HG03103 (cell line): Measurements from ENCODE around the gene GOLGA3.
"Not testable (repeated sequence)": the region's sequence is repeated elsewhere in the genome, so short reads cannot be mapped to it uniquely, and the experiment has no call there.

Experiments used
- ATAC-seq: cut with Tn5 transposase; IDR thresholded peaks from one replicate; pipeline ENCODE4 v1.9.1; 2021; ENCODE audit warnings: low read depth; ENCODE audit not compliant: unreplicated experiment

The GOLGA3 gene

DNA sequence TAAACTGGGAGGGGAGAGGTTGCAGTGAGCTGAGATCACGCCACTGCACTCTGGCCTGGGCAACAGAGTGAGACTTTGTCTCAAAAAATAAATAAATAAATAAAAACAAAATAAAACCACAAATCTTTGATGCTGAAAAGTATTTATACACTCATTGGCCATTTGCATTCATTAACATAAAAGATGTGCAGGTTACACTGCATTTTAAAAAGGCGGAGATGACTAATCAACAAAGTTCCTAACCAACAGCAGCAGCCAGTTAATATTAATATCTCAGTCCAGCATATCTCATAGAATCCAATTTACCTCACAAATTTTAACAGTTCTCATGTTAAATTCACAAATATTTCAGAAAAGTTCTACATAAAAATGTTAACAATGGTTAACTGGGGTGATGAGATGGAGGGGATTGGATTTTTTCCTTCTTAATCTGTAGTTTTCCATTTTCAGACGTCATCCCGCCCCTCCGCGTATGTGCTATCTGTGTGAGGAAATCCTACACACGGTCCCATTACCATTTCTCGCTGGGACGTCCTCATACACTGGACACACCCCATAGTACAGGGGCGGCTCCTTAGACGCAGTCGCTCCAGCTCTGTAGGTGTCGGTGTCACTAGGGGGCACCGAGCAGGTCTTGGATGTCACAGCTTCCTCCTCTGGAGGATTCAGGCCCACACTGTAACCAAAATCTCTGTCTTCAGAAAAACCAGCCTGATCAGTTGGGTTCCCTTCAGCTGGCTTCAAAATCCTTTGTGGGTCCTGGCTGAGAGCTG lies 74.3 kb downstream of the GOLGA3 start:
- ATAC-seq, result no peak

- ATAC-seq, result not testable (repeated sequence)
Measured at GRCh38 chr12:132753670-132754069, 75.0 kb downstream of the GOLGA3 start.

DNA sequence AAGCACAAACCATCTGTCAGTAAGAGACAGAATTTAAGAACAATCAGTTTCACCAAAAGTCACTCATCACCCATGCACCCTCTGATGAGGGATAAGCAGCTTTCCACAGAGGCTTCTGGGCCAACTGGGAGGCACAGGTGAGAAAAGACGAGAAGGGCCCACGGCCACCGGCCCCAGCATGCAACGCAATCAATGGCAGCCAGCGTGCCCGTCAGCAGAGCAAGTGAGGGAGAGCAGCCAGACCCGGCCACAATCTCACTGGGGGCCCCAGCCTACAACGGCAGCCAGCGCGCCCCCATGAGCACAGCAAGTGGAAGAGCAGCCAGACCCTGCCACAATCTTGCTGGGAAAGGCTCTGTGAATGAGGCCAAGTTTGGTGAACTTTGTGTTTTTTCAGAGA lies 80.3 kb downstream of the GOLGA3 start:
- ATAC-seq, result no peak

DNA sequence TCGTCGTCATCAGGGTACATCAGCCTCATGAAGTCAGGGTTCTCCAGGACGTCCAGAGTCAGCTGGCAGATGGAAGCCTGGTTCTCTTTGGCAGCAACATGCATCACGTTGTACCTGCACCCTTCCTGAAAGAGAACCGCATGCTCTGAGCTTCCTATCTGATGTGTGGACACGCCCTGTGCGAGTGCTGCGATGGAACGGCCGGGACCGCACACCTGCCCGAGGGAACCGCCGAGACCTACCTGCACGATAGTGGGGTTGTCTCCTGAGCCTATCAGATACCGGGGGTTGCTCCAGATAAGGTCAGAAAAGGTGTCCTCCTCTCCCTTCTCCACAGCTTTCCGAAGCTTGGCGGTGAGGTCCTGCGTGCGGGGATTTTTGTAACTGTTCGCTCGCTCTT lies 80.8 kb downstream of the GOLGA3 start:
- no peak for ATAC-seq

DNA sequence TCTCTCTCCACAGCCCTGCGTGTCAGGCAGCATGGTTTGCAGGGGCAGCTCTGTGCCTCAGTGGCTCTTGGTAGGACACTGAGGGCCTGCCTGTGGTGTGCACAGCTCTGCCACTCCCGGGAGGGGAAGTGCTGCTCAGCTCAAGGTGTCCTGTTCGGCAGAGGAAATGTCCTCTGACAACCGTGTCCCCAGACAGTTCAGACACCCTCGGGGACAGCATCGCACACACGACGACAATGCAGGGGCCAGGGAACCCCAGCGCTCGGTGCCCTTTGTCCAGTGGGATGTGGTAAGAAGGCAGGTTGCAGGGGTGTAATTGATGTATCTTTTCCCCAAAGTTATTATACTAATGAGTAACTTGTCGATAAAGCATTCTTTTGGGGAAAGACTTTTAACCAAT lies 81.3 kb downstream of the GOLGA3 start:
- no peak for ATAC-seq

- no peak for ATAC-seq
Measured at GRCh38 chr12:132746613-132747012, 82.1 kb downstream of the GOLGA3 start.

DNA sequence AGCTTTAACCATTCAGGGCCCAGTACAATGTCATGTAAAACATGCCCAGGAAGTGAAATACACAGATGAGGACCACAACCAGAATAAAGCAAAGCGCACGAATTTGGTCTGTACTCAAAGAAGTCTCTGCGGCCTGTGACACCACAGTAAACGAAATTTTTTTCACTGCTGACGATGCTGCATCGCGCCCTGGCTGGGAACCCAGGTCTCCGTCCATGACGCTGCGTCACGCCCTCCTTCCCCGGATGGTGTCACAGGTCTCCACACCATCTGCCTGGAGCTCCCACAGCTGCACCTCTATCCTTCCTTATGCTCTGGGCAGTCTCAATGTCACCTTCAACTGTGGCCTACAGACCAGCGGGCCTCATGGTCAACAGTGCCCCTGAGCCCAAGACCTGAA lies 84.8 kb downstream of the GOLGA3 start:
- no peak for ATAC-seq

- ATAC-seq, result no peak
Measured at GRCh38 chr12:132741620-132742019, 87.0 kb downstream of the GOLGA3 start.

GRCh38 chr12:132740652-132741051 lies 88.0 kb downstream of the GOLGA3 start:
- ATAC-seq, result no peak

- ATAC-seq, result no peak
Measured at GRCh38 chr12:132740313-132740646, 88.4 kb downstream of the GOLGA3 start.

DNA sequence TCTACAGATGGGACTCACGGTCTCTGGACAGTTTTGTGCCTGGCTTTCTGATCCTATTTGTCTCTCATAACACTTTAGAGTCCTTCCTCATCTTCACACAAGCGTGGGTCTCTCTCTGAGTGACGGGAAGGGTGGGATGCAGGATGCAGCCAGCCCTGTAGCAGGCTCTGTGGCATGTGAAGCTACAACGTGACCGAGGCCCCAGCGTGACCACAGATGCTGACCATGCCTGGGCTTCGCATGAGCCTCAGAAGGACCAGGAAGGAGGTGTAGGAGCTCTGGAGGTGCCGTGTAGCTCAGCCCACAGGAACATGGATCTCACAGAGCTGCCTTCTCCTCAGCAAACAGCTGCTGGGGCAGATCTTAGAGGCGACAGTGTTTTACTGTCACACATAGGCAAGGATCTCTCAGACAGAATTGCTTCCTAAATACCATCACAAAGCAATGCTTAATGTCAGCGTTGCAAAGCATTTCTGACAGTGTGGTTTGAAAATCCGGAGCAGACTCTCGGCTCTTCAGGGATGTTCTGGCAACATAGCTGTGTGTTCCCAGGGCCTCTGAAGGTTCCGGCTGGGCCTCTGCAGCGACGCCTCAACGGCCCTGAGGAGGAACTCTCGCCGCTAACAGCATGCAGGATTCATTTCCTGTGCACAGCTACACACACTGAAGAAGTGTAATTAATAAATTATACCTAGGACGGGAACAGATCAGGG lies 88.9 kb downstream of the GOLGA3 start:
- ATAC-seq, result no peak

DNA sequence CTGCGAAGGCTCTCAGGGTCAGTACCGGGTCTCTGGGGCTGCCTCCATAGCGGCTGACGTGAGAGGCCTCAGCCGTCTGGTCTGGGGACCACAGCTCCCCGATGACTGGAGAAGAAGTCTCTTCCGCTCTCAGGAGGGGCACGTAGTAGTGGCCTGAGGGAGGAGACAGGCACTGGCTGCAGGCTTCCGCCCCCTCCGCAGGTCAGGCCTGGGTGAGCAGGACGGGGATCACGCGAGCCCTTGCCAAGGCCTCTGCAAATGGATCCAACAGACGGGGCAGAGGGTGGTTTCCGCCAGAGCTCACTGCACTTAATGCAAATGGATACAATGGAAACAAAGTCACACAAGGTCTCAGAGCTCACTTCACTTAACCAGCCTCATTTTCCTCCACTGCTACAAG lies 91.8 kb downstream of the GOLGA3 start:
- no peak for ATAC-seq

DNA sequence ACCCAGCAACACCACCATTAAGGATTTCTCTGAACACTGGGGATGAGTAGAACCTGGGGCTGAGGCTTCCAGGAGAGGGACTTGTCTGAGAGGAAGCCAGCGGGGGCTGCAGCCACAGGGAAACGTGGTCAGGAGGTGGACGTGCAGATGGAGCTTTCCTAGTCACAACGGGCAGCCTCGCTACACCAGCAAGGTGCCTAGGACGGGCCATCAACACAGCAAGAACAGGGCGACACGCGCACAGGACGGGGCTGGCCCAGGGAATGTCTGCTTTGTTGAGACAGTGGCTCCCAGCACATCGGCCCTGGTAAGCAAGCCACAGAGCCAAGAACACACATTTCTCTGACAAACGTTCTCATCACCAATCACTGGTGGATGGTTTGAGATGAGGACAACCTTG lies 92.3 kb downstream of the GOLGA3 start:
- ATAC-seq, result no peak

DNA sequence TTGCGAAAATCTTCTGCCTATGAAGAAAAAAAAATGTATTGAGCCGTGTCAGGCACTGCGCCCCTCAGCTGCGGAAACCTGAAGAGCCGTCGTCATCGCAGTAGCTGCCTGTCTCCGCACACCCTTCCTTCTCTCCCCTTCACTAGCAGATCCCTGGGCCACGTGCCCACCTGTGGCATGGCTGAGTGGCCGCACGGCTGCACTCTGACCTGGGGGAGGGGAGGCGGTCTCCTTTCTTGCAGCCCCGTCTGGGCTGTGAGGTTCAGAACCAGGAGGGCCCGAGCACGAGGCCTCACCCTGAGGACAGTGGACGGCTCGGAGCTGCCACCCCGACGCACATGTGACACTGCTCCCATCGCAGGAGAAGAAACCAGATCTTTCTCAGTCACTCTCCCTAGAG lies 93.2 kb downstream of the GOLGA3 start:
- no peak for ATAC-seq

DNA sequence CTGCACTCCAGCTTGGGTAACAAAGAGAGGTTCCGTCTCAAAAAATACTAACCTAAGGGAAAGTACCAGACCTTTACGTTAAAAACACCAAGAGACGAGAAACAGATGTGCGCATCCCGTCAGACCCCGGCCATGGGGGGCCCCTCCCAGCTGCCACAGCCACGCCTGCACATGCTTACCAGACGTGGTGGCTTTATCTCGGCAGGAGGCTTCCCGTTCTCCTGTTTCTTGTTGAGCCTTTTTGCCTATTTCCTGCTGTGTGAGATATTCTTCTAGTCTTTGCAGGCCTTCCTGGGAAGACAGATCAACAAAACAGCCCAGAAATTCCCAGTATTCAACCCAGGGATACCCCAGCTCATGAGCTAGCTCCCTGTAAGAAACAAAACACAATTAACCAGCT lies 94.5 kb downstream of the GOLGA3 start:
- no peak for ATAC-seq

DNA sequence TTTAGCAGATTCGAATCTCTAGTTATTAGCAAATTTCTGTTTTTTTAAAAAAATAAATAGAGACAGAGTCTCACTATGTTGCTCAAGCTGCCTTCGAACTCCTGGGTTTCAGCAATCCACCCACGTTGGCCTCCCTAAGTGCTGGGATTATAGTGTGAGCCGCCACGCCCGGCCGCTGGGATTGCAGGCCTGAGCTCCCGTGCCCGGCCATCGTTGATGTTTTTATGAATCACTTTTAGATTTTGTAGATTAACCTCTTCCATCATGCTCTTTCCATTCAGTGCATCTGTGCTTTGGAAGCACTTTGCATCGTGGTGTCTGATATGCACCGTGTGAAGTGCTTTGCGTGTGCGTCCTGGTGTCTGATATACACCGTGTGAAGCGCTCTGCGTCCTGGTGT lies 97.1 kb downstream of the GOLGA3 start:
- ATAC-seq, result no peak

GRCh38 chr12:132730353-132730752 lies 98.3 kb downstream of the GOLGA3 start:
- no peak for ATAC-seq

DNA sequence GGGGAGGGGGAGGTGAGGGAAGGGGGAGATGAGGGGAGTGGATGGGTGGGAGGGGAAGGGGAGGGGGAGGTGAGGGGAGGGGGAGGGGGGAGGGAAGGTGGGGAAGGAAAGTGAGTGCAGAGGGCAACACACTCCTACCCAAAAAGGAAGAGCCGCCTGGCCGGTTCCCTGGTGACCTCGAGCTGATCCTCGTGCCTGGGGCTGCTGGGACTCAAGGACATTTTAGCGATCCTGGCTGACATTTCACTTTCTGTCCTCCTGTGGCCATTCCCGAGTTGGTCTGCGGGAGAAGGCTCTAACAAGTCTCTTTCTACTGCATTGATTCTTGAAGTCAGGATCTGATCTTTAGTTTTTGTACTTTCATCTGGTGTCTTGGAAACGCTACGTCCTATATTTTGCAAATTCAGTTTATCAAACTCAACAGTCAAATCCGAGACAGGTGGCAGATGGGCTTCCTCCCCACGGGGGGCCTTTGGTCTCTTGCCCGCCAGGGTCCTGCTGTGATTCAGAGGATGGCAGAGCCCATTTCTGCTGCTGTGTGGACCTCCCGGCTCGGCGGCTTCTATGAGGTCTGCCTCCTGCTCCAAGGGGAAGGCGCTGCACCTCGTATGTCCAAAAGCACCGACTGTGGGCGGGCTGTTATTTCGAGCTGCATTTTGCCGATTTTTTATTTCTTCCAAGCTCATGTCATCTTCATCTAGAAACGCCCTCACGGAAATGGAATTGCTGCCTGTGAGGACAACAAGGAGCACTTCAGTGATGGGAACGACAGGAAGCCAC lies 98.9 kb downstream of the GOLGA3 start:
- no peak for ATAC-seq

DNA sequence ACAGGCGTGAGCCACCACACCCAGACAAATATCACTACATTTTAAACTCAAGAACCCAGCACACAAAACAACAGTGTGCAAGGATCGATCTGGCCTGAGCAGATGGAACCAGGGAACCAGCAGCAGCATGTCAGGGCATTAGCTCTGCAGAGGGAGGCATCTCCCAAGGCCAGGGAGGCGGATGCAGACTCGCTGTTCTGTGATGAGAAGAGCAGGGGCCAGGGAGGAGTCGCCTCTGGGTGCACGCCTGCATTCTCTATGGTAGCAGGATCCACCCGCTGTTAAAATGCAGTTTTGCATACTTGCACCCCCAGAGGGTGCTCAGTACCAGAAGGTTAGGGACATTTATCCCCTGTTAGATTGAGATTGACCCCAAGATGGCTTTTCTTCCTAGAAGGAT lies 100.2 kb downstream of the GOLGA3 start:
- no peak for ATAC-seq

DNA sequence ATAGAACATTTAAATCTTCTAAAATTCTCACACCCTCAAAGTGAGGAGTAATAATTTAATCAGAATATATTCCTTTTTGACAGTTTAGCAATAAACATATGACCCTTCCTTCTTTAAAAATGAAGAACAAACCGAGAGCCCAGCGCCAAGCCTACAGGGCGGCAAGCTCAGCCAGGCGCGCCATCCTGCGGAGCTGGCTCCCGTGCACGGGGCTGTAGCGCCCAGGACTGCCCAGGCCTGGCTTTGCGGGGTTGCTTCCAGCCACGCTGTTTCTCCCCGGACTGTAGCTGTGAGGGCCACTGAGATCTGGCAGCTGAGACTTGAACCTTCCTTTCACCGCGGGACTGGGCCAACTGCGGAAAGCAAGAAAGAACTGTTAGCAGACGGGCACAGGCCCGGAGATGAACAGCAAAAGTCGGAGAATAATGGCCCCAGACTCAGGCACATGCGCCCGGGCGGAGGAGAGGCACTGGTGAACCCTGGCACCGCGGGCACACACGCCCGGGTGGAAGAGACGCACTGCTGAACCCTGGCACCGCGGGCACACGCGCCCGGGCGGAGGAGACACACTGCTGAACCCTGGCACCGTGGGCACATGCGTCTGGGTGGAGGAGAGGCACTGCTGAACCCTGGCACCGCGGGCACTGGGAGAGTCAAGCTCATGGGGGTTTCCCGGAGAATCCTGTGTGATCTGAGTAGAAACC lies 101.4 kb downstream of the GOLGA3 start:
- ATAC-seq, result no peak

DNA sequence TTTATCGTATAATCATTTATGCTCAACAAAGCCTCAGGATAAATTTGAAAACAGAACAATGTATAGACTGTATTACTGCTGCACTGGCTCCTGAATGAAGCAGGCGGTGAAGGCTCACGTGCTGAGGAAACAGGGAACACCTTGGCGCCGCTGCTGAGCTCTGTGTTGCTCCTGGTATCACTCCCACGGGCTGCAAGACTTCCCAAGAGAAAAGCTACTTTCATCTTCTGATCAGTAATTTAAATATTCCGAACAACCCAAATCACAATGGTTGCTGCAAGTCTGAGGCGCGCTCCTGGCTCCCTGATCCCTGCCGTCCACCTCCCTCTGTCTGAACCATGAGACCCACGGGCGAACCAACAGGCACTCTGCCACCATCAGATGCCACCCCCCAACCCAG lies 102.3 kb downstream of the GOLGA3 start:
- ATAC-seq, result no peak
